Epidermal melanocyte (primary cell): ENCODE data around the gene PLXNA2.
A peak's percentile ranks its signal among the peaks of the same experiment; 100 is the strongest.

ENCODE experiments used
- DNase-seq: peaks from one replicate; pipeline ENCODE4 v3.0.0; 2011; ENCODE audit warnings: low spot score; ENCODE audit not compliant: insufficient read length

The PLXNA2 gene

DNA sequence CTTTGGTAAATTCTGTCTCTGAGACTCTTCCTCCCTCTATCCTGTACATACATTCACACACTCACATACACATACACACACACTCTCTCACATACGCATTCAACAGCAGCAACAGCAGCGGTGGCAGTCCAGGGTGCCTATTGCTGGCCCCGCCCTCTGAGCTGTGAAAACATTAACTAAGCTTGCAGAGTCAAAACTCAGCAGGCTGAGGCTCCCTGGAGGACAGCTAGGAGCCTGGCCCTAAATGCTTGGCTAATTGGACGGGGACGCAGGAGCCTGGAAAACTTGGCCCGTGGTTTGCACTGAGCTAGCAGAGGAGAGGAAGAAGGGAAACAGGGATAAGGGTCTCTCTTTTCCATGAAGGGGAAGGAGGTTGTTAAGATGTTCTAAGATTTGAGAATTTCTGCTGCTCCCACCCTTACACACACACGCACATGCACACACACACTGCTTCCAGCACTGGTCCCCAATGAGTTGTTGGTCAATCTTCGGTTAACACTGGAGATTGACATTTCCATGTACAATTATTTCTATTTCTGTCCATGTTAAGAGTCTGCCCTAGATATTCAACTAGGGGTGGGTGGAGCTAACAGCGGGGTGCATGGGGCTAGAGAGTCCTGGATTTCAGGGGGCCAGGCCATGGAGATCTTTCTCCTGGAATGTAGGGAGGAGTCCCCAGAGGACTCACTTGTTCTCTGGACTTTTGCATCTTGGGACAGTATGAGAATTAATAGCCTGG is 94.2 kb downstream of the PLXNA2 start:
- no peak for DNase-seq

DNA sequence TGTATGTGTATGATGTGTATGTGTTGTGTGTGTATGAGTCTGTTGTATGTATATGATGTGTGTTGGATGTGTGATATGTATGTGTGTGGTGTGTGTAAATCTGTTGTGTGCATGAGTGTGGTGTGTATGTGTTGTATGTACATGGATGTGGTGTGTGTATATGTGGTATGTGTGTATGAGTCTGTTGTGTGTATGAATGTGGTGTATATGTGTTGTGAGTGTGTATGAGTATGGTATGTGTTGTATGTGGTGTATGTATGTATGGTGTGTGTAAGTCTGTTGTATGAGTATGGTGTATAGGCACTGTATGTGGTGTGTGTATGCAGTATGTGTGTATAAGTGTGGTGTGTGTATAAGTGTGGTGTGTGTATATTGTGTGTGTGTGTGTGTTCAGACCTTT is 95.0 kb downstream of the PLXNA2 start:
- no peak for DNase-seq

DNA sequence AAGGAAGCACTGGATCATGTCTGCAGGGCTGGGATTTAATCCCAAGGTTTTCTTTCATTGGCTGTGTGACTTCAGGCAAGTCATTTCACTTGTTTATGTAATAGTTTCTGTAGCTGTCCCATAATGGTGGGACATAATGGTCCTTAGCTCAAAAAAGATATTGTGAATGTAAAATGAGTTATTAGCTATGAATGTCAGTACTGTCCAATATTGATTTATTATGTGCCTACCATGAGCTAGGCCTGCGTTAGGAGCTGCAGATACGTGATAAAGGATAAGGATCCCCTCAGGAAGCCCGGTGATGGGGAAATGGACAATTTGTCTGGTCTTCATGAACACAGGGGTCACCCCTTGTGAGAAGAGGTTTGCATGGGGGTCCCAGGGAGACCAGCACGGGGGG is 95.8 kb downstream of the PLXNA2 start:
- no peak for DNase-seq

DNA sequence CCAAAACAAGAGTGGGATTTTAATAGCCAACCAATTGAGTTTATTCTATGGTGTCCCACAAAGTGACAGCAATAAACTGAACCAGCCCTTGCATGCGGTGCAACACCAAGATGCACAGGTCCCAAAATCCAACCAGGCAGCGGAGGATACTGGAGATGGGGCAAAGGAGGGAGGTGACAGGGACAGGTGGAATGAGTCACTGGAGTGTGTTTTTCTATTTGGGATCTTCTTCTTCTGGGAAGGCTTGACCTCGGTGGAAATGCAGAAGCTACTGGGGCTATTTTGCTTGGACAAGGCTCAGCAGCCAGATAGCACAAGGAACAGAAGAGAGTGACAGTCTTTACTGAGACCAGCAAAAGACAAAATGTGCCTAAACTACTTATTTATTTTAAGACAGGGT is 97.5 kb downstream of the PLXNA2 start:
- DNase-seq, result no peak

DNA sequence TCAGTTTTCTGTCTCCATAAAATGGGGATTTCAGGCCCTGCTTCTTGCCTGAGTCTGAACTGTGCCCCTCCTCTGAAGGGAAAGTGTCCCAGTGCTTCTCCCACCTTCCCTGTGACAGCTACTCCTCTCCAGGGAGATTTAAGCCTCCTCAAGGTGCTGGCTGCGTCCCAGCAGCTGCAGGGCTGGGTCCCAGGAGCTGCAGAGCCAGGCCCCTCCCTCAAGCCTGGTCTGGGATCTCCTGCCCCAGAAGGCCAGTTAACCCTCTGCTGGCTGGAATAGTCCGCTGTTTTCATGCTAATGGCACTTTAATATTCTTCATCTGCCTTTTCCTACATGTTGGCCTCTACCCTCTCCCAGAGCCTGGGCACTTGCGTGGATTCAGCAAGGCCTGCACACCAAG is 99.0 kb downstream of the PLXNA2 start:
- no peak for DNase-seq

DNA sequence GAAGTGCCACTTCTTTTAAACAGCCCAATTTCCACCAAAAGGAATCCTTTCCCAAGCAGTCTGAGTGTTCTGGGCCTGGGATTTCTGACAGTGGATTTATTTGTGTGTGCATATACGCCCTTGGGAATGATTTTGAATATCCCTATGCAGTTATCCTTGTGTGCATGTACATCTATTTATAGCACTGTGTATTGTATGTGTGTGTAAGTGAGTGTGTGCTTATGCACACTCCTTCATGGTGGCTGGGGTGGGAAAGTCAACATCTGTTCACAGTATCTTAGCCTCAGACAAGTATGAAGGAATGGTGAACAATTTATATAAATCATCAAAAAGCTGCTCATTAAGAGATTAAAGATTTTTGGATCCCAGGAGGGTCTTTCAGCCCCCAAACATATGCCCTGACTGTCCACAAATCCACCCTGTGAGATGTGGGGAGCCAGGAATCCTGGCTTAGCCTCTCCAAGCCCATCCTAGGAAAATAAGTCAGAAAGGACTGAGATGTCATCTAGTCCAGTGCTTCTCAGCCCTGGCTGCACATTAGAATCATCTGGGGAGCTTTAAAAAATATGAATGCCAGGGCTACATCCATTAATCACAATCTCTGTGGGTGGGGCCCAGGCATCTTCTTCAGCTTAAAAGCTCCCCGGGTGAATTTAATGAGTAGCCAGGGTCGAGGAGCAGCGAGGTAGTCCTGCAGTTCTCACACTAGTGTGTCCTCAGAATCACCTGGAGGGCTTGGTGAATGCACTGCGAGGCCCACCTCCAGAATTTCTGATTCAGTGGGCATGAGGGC is 101.4 kb downstream of the PLXNA2 start:
- DNase-seq, result no peak

DNA sequence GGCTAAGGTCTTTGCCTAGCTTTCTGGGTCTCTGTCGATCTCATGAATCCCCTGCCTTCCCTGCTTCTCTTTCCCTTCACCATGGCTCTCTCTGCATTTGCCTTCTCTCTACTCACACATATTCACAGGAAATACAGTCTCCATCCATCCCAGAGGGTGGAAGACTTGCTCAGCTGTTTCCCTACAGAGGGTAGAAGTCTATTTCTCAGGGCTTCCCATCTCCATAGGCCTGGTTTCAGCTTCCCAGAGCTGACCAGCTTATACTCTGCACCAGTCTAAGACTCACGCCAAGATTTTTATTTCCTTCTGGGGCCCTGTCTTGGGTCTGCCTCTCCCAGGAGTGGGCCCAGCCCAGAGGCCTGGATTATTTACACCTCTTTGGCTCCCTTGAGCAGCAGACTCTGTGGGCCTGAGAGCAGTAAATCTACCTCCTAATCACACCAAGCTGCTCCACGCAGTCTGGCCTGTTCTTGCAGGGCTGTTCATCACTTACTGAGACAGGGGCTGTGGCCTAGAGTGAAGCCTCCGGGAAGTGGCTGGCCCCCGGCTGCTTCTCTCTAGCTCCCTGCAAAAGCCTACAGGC is 102.5 kb downstream of the PLXNA2 start:
- DNase-seq, result no peak

DNA sequence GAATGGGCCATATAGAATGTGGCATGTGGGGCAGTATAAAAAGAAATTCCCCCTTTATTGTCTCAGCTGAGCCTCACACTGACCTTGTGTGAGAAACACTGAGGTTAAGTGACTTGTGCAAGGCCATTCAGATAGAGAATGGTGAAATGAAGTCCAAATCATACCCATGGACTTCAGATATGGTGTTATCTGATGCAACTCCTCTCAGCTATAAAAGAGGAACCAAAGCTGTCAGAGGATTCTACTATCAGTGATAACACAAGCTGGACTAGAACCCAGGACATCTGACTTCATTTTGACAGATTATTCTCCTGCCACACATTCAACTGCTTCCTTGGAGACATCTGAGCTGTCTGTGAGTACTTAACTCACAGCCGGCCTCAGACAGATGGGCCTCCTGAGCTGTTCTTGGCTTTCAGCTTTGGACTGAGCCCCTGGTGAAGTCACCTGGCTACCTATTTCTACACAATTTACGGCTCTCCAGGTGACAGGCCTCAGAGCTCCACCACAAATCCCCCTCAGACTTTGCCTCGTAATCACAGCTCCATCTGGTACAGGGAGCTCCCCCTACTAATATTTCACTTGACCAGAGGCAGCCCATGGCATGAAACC is 104.6 kb downstream of the PLXNA2 start:
- DNase-seq, result no peak

DNA sequence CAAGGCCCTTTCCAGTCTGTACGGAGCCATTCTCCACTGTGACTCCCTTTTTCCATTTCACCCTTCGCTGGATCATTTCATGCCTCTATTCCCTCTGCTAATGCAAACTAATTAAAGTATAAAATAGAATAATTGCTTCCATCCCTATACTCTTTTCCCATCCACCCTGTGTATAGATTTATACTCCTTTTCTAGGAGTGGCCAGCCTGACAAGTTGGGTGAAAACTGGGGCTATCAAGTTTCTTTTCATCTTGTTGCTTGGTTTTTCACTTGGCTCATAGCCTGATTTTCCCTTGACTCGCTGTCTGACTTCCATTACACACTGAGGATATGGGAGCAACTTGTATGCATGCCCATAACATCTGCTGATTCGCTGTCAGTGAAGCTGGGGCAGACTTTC is 107.0 kb downstream of the PLXNA2 start:
- DNase-seq, result no peak

DNA sequence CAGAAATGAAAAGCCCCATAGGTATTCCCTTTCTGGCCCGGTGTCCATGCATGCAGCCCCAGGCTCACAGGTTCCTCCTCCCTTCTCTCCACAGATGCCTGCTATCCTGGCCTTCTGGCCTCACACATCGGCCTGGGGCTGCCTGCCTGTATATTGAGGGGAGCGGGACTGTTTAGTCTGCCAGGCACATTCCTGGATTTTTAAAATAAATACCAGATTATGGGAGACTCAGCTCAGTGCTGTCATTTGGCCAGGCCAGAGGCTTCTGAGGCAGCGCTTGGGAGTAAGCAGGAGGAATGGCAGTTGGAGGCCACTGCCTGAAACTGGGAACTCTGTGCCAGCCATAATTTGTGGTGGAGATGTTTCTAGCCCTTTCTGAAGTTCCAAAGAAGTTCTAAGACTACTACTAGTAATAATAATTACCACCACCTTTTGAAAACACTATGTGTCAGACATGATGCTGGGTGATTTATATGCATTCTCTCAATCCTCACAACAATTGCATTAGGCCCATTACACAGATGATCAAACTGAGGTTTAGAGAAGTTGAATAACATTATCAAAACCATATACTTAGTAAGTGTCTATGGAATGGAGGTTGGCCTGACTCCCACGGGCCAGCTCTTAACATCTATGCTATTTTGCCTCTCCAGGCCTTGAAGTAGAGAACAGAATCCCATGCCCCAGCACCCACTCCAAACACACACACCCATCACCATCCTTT is 107.6 kb downstream of the PLXNA2 start:
- DNase-seq, result no peak

DNA sequence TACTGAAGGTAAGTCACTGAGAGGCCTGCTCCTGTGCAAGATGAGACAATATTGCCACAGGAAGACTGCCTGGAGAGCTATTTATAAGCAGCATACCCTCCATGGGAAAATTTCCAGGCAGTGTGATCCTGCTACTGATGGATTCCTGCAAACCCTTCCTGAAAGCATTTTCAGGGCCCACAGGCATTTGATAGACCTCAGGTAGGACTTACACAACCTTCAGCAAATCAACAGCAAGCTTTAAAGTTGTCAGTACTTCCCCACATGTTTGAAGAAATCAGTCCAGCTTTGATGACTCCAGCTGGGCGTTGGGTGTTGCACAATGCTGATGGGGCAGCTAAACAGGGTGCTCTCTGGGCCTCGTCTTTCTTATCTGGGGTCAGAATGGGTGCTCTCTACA is 108.8 kb downstream of the PLXNA2 start:
- DNase-seq, result no peak

DNA sequence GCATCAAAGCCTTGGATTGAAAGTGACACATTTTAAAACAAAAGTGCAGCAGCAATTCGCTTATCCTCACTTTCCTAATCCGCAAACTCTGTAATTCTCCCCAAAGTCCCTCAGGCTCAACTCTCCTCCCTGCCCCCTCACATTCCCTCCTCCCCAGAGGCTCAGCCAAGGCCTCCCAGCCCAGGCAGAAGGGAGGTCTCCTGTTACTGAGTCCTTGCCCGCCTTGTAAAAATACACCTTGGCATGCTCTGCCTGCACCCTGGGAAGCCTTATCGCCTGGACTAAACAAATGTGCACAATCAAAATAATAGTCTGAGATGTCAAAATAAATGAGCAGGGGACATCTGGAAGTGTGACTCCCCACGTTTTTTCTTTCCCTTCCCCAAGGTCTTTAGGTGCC is 109.7 kb downstream of the PLXNA2 start:
- no peak for DNase-seq

DNA sequence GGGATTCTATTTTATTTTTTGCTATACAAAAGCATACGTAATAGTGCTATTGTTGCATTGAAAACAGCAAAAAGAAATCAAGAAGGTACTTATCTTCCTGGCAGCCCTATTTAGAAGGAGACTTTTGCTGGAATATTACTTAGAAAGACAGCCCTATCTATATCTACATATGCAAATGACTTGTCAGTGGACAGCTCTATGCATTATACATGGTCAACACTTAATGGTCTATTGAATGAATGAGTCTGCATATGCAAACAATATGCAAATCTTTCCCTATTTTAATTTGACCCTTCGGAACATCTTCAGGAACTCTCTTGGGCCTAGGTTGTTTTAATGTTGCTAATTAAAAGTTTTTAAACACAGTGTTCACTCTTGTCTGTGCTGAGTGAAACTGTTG is 110.8 kb downstream of the PLXNA2 start:
- DNase-seq, result no peak

DNA sequence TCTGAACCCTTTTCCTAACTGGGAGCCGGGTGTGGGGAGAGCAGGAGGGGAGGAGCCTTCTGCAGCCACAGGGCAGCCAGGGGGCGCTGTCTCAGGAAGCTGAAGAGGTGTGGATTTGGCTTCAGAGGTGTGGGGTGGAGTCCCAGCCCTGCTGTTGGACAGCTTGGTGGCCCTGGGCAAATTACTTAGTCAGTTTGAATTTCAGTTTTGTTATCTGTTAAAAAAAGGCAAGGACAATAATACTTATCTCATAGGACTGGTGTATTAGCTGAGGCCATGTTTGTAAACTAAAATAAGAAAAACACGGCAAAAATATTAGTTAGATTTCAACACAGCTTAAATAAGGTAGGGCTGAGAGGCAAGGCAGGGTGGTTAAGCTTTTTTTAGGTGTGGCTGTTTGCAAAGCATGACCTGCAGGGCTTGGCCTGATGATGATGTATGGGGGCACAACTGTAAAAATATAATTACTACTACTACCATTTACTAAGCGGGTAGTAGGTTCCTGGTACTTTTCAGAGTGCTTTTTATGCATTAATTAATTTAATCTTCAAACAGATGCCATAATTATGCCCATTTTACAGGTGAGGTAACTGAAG is 111.8 kb downstream of the PLXNA2 start:
- peak; percentile 36 for DNase-seq

DNA sequence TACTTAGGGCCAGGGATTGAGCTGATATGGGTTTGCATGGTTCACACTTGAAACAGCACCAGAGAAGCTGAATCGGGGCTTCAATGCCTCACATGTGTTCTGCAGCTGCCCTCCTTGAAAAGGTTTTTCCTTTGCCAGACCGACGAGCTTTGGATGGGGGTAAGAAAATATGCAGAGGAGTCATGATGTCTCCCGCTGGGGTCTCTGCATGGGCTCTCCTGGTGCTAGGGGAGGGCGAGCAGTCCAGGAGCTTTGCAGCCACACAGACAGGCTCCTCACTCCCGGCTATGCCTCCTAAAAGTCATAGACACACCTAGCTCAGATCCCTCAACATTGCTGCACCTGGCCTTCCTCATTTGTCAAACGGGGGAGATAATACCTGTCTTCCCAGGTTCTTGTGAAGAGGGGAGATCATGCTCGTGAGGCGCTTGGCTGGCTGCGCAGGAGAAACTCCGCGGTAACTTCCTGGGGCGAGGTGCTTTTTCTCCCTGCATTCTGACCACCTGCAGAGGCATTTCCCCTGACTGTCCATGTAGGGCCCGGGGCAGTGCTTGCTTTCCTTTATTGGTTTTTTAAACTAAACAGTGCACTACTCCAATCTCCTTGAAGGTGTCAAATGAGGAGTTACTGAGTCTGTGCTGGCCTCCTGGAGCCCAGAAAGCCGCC is 112.4 kb downstream of the PLXNA2 start:
- DNase-seq, result no peak

DNA sequence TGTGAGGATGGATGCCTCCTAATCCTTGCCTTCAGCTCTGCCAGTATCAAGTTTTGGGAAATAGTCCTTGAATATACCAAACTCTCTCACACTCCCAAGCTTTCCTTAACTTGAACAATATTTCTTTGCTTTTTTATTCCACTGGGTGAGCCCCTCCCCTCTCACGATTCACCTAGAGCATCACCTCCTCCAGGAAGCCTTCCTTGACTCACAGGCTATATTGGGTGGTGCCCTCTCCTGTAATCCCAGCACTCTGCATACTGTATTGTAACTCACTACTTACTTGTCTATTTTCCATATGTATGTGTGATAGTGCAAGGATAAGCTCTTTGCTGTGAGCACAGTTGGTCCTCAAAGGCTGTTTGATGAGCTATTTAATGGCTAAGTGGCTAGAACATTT is 114.7 kb downstream of the PLXNA2 start:
- no peak for DNase-seq

DNA sequence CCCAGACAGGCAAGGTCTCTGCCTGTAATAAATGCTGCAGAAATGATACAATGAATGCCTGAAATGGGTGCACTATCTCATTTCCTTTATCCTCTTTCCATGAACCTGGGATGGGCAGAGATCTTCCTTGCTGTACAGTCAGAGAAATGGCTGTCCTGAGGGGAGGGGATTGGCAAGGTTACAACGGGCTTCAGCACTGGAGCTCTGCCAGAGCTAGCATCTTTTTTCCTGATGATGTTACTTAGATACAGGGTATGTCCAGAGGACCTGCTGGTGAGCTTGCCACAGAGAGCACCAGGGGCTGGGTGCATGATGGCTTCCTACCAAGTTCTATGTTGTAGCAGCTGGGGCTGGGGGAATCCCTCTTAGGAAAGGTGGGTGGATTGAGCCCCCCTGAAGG is 115.1 kb downstream of the PLXNA2 start:
- no peak for DNase-seq

DNA sequence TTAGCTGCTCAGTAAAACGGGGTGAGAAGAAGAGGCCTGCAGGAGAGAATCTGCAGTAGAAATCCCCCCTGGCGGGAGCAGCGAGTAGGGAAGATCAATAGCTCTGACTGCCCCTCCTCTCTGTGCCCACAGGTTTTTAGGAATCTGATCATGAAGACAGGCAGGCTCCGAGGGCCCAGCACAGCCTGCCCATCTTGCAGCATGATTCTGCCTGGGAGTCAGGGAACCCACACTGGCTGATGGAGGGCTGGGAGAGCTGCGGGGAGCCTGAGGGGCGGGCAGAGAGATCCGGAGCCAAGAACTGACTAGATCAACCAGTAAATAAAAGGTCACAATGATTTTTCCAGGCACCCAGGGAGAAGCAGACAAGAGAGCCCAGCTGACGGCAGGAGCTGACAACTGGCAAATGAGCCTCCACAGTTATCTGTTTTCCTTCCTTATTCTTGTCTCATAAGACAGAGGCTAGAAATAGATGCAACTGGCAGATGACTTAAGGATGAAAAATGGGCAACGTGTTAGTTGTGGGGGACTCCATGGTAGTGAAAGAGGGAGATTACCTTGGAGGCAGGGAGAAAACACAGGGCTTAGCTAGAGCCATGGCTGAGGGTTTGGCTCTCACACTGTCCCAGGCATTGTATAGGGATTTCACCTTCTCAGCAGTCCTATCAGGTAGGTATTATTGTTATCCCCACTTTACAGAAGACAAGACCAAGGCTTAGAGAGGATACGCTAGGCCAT is 116.2 kb downstream of the PLXNA2 start:
- DNase-seq, result no peak

DNA sequence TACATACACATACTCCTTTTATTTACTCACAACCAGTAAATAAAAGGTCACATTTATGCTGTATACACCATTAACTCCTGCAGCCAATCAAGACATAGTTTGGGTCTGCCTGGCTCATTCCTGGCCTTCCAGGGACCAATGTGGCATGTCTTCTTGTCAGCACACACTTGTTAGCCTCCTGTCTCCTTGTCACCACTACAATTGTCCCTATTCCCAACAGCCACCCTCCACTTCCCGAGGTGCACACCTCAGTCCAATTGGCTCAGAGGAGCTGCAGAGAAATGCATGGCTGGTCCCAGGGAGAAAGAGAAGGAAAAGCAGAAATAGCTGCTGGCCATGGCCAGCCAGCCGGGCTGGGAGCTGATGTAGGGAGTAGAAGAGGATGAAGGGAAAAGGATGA is 116.9 kb downstream of the PLXNA2 start:
- no peak for DNase-seq

DNA sequence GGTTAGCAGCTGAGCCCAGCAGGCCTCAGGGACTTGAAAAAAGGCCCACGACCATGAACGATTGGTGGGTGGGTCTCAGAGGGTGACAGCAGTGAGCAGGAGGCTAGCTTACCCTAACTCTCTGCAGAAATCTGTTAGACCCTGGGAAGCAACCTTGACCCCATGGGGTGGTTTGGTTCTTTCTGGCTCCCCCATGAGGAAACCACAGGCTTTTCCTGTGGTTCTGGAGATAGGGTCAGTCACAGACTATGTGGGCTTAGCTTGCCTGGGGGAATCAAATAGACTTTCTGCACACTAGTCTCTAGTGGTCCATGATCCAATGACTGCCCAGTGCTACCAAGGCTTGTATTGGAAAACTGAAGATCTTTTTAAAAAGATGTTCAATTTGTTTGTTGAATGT is 118.1 kb downstream of the PLXNA2 start:
- DNase-seq, result no peak
